NB4 (cell line): Measurements from ENCODE around the gene COL23A1.

Source experiments
- DNase-seq: peaks from one replicate; pipeline ENCODE4 v3.0.0; 2010; ENCODE audit warnings: low read depth
- H3K4me3 ChIP-seq: one replicate; pipeline ENCODE4 v1.5.1; 2011; ENCODE audit warnings: mild to moderate bottlenecking, low read depth, low read length, moderate library complexity
- CTCF ChIP-seq: IDR thresholded peaks from one replicate; pipeline ENCODE4 v1.5.1; 2012; ENCODE audit warnings: low read depth, low read length
- MAX ChIP-seq: IDR thresholded peaks from 2 replicates; pipeline ENCODE4 v1.6.1; 2011; ENCODE audit warnings: low read depth, low read length
- MYC ChIP-seq: IDR thresholded peaks from 2 replicates; pipeline ENCODE4 v1.6.1; 2011; ENCODE audit warnings: low read depth, low read length
- POLR2A ChIP-seq: IDR thresholded peaks from 2 replicates; pipeline ENCODE4 v1.6.1; 2011; ENCODE audit warnings: mild to moderate bottlenecking; ENCODE audit not compliant: insufficient read length; ENCODE audit errors: extremely low read depth

The COL23A1 gene

GRCh38 chr5:178347956-178348355 lies 242.2 kb downstream of the COL23A1 start:
- TF ChIP-seq CTCF = no peak
- no peak for TF ChIP-seq POLR2A
- TF ChIP-seq MYC = no peak
- no peak for TF ChIP-seq MAX
- no peak for DNase-seq
- H3K4me3 ChIP-seq = no peak overlapping the region

- no peak for TF ChIP-seq MAX
- TF ChIP-seq MYC = no peak
- TF ChIP-seq POLR2A = no peak
- DNase-seq = no peak
Observed at GRCh38 chr5:178346607-178347334, 243.4 kb downstream of the COL23A1 start.

GRCh38 chr5:178343306-178343705 lies 246.9 kb downstream of the COL23A1 start:
- DNase-seq = no peak
- no peak for TF ChIP-seq MAX
- no peak for TF ChIP-seq MYC
- TF ChIP-seq CTCF = no peak
- no peak for TF ChIP-seq POLR2A
- no peak overlapping the region for H3K4me3 ChIP-seq

More at GRCh38 chr5:178346607-178347334, 243.4 kb downstream of the COL23A1 start:
- no peak overlapping the region for H3K4me3 ChIP-seq

- H3K4me3 ChIP-seq = no peak overlapping the region
- no peak for TF ChIP-seq MYC
- no peak for TF ChIP-seq MAX
- no peak for TF ChIP-seq POLR2A
- TF ChIP-seq CTCF = no peak
- no peak for DNase-seq
Observed at GRCh38 chr5:178341851-178342140, 248.4 kb downstream of the COL23A1 start.

GRCh38 chr5:178341091-178341850 lies 248.9 kb downstream of the COL23A1 start:
- no peak for TF ChIP-seq MYC
- no peak for TF ChIP-seq MAX
- TF ChIP-seq CTCF = no peak
- TF ChIP-seq POLR2A = no peak
- DNase-seq = no peak
- no peak overlapping the region for H3K4me3 ChIP-seq

GRCh38 chr5:178340637-178341036 lies 249.6 kb downstream of the COL23A1 start:
- H3K4me3 ChIP-seq = no peak overlapping the region
- no peak for TF ChIP-seq MAX
- TF ChIP-seq MYC = no peak
- no peak for TF ChIP-seq CTCF
- no peak for TF ChIP-seq POLR2A
- DNase-seq = no peak
